ENCODE data around the gene HIPK2.

GRCh38 chr7:139771001-139771956 lies 6.5 kb downstream of the HIPK2 start:
- TF ChIP-seq YY1 (IDR thresholded peaks at IDR 0.05; ENCODE audit: low read depth): no peak
- TF ChIP-seq EP300 (IDR thresholded peaks at IDR 0.05; ENCODE audit: borderline replicate concordance): no peak
- no peak for TF ChIP-seq REST (IDR thresholded peaks at IDR 0.05; ENCODE audit: low read depth)
- no peak for TF ChIP-seq MAX (IDR thresholded peaks at IDR 0.05)
- TF ChIP-seq USF1 (IDR thresholded peaks at IDR 0.05): no peak
- no peak for TF ChIP-seq TAF1 (IDR thresholded peaks at IDR 0.05; ENCODE audit: low read depth)
- no peak for TF ChIP-seq TCF12 (IDR thresholded peaks at IDR 0.05; ENCODE audit: low read depth)
- TF ChIP-seq RAD21 (IDR thresholded peaks at IDR 0.05; ENCODE audit: low read depth): no peak
- TF ChIP-seq EGR1 (IDR thresholded peaks at IDR 0.05): no peak
